Liver (tissue), 9 donors: ENCODE measurements around the gene IGDCC3. TPM values are rescaled to one million over a fixed set of nuclear protein-coding genes. Genes with fewer than 3 reads are reported as not detected.

Experiments
- DNase-seq: peaks from one replicate; pipeline ENCODE4 v3.0.0-alpha.2; 2017; ENCODE audit warnings: low spot score
- H3K27ac ChIP-seq, 2 donors: one replicate each; pipeline ENCODE4 v1.7.0; 2013; ENCODE audit warnings: inconsistent platforms in 2 of 2, low read length in 2 of 2, control low read depth in 1 of 2, low read depth in 1 of 2, mild to moderate bottlenecking in 1 of 2
- H3K27me3 ChIP-seq, 4 donors: one replicate each; pipeline versions ENCODE4 v1.6.1 to v1.7.0; 2013; ENCODE audit warnings: low read length in 3 of 4, inconsistent platforms in 1 of 4, mild to moderate bottlenecking in 1 of 4, moderate library complexity in 1 of 4; ENCODE audit not compliant: control insufficient read depth in 4 of 4, insufficient read depth in 4 of 4
- H3K36me3 ChIP-seq, 4 donors: one replicate each; pipeline versions ENCODE4 v1.6.1 to v1.7.0; 2013; ENCODE audit warnings: low read length in 3 of 4, mild to moderate bottlenecking in 3 of 4, low read depth in 1 of 4, moderate library complexity in 1 of 4; ENCODE audit not compliant: control insufficient read depth in 4 of 4, insufficient read depth in 3 of 4
- H3K4me1 ChIP-seq, 4 donors: one replicate each; pipeline versions ENCODE4 v1.6.1 to v1.7.0; 2013; ENCODE audit warnings: low read length in 3 of 4, mild to moderate bottlenecking in 3 of 4, moderate library complexity in 1 of 4; ENCODE audit not compliant: control insufficient read depth in 4 of 4, insufficient read depth in 4 of 4
- H3K4me3 ChIP-seq, 3 donors: one replicate each; pipeline versions ENCODE4 v1.6.1 to v1.7.0; 2013; ENCODE audit warnings: low read length in 3 of 3, control low read depth in 1 of 3, low read depth in 1 of 3, mild to moderate bottlenecking in 1 of 3
- H3K9ac ChIP-seq, 2 donors: one replicate each; pipeline ENCODE4 v1.7.0; 2013; ENCODE audit warnings: low read length in 2 of 2, mild to moderate bottlenecking in 2 of 2, moderate library complexity in 2 of 2, control low read depth in 1 of 2, low read depth in 1 of 2
- H3K9me3 ChIP-seq, 4 donors: one replicate each; pipeline versions ENCODE4 v1.6.1 to v1.7.0; 2013; ENCODE audit warnings: low read length in 3 of 4; ENCODE audit not compliant: control insufficient read depth in 4 of 4
- EGR1 ChIP-seq, 2 donors: IDR thresholded peaks; 2 replicates each; pipeline ENCODE4 v1.6.1; 2016 to 2018; ENCODE audit warnings: antibody characterized with exemption in 2 of 2, low read depth in 2 of 2
- FOXA1 ChIP-seq: IDR thresholded peaks from 2 replicates; pipeline ENCODE4 v1.6.1; 2016; ENCODE audit warnings: antibody characterized with exemption
- FOXA2 ChIP-seq: IDR thresholded peaks from 2 replicates; pipeline ENCODE4 v1.6.1; 2016; ENCODE audit warnings: antibody characterized with exemption
- GABPA ChIP-seq, 2 donors: IDR thresholded peaks in 1 of 2; conservative IDR thresholded peaks in 1 of 2; 2 replicates each; pipeline ENCODE4 v1.6.1; 2016; ENCODE audit warnings: antibody characterized with exemption in 2 of 2, mild to moderate bottlenecking in 1 of 2, moderate library complexity in 1 of 2
- HNF4A ChIP-seq, 2 donors: conservative IDR thresholded peaks; 2 replicates each; pipeline ENCODE4 v1.6.1; 2016; ENCODE audit warnings: antibody characterized with exemption in 2 of 2, mild to moderate bottlenecking in 2 of 2
- HNF4G ChIP-seq: IDR thresholded peaks from 2 replicates; pipeline ENCODE4 v1.6.1; 2016; ENCODE audit warnings: antibody characterized with exemption
- JUND ChIP-seq, 2 donors: IDR thresholded peaks; 2 replicates each; pipeline ENCODE4 v1.6.1; 2016; ENCODE audit warnings: antibody characterized with exemption in 2 of 2
- NR2F2 ChIP-seq: IDR thresholded peaks from 2 replicates; pipeline ENCODE4 v1.6.1; 2016; ENCODE audit warnings: antibody characterized with exemption
- RAD21 ChIP-seq, 2 donors: IDR thresholded peaks; 2 replicates each; pipeline ENCODE4 v1.6.1; 2016; ENCODE audit warnings: antibody characterized with exemption in 2 of 2, mild to moderate bottlenecking in 2 of 2
- RXRA ChIP-seq, 2 donors: IDR thresholded peaks; 2 replicates each; pipeline ENCODE4 v1.6.1; 2017 to 2018; ENCODE audit warnings: antibody characterized with exemption in 2 of 2, mild to moderate bottlenecking in 1 of 2
- SP1 ChIP-seq: IDR thresholded peaks from 2 replicates; pipeline ENCODE4 v1.6.1; 2018; ENCODE audit warnings: antibody characterized with exemption, mild to moderate bottlenecking
- TAF1 ChIP-seq: conservative IDR thresholded peaks from 2 replicates; pipeline ENCODE4 v1.6.1; 2016; ENCODE audit warnings: antibody characterized with exemption, mild to moderate bottlenecking
- YY1 ChIP-seq: IDR thresholded peaks from 2 replicates; pipeline ENCODE4 v1.6.1; 2016; ENCODE audit warnings: antibody characterized with exemption, mild to moderate bottlenecking
- WGBS: extraction: QIAGEN DNeasy Blood & Tissue Kit; methylation state at CpG from one replicate; pipeline ENCODE4 v1.1.7; 2013; 5-methylcytosine and 5-hydroxymethylcytosine counted together
- polyA plus RNA-seq, 2 donors: library from polyadenylated mRNA; stranded (reverse) in 1 of 2; unstranded in 1 of 2; fragments of 200-250 nt in 1 of 2; fragments of >200 nt in 1 of 2; fragmentation: Nextera tagmentation in 1 of 2; extraction: Ambion mirVana in 1 of 2; gene quantifications; one replicate each; pipeline versions ENCODE4 v1.2.1 to v1.2.3, GENCODE V29; 2013 to 2015
- total RNA-seq, 2 donors: library from RNA; depleted of rRNA; stranded (reverse); fragments of >200 nt; gene quantifications; one replicate each; pipeline ENCODE4 v1.2.3, GENCODE V29; 2014
- TF ChIP-seq, protein P1 (sequence below): IDR thresholded peaks from 2 replicates; pipeline ENCODE4 v1.6.1; 2016; ENCODE audit warnings: antibody characterized with exemption
- TF ChIP-seq, protein P2 (sequence below): IDR thresholded peaks from 2 replicates; pipeline ENCODE4 v1.6.1; 2016; ENCODE audit warnings: antibody characterized with exemption
- TF ChIP-seq, protein P3 (sequence below): IDR thresholded peaks from 2 replicates; pipeline ENCODE4 v1.6.1; 2016; ENCODE audit warnings: antibody characterized with exemption, mild to moderate bottlenecking
- TF ChIP-seq, protein P4 (sequence below): IDR thresholded peaks from 2 replicates; pipeline ENCODE4 v1.6.1; 2016; ENCODE audit warnings: antibody characterized with exemption
- TF ChIP-seq, protein P5 (sequence below): fragments of 150-350 bp; IDR thresholded peaks from 2 replicates; pipeline ENCODE4 v1.5.1; 2017; ENCODE audit warnings: improper control_type of control experiment, low read depth, low read length; ENCODE audit not compliant: missing input control
- donor health status: healthy.
- donor health status: healthy.
- donor health status: healthy.
- donor health status: healthy.
- donor health status: healthy.

The IGDCC3 gene
- total and polyA plus RNA-seq, 4 donors, result 1.5 TPM; not detected in 3

DNA sequence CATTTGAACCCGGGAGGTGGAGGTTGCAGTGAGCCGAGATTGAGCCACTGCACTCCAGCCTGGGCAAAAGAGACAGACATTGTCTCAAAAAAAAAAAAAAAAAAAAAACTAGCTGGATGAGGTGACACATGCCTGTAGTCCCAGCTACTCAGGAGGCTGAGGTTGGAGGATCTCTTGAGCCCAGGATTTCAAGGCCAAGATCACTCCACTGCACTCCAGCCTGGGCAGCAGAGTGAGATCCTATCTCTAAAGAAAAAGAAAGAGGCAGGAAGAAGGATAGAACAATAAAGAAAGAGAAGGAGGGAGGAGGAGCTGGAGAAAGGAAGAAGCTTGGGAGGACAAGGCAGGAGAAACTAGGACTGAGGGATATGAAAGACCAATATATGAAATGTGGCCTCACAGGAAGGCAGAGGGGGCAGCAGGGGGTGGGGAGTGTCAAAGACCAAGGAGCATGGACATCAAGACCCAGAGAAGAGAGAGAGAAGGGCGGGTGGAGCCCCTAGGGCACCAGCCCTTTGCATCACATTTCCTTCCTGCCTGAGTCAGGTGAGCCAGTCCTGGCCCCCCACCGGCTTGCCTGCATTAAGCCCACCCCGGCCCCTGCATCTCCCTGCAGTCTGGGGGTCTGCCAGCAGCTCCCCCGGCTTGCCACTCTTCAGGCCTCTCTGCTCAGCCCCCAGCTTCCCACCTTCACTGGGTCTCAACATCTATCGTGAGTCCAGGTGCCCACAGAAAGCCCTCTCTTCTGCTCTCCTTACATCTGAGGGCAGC lies 11.5 kb downstream of the IGDCC3 start:
- no peak for DNase-seq

More for the DNA sequence above, 11.5 kb downstream of the IGDCC3 start:
- H3K9ac ChIP-seq, result no peak overlapping the region
- H3K4me1 ChIP-seq, result no peaks in the 10 kb centered on the region
- no peak overlapping the region for H3K27ac ChIP-seq
- TF ChIP-seq, protein P1, sequence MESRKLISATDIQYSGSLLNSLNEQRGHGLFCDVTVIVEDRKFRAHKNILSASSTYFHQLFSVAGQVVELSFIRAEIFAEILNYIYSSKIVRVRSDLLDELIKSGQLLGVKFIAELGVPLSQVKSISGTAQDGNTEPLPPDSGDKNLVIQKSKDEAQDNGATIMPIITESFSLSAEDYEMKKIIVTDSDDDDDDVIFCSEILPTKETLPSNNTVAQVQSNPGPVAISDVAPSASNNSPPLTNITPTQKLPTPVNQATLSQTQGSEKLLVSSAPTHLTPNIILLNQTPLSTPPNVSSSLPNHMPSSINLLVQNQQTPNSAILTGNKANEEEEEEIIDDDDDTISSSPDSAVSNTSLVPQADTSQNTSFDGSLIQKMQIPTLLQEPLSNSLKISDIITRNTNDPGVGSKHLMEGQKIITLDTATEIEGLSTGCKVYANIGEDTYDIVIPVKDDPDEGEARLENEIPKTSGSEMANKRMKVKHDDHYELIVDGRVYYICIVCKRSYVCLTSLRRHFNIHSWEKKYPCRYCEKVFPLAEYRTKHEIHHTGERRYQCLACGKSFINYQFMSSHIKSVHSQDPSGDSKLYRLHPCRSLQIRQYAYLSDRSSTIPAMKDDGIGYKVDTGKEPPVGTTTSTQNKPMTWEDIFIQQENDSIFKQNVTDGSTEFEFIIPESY, result no peak
- TF ChIP-seq EGR1 (IDR thresholded peaks at IDR 0.05; ENCODE audit: low read depth in 2 of 2), result no peak
- no peak for TF ChIP-seq SP1
- TF ChIP-seq JUND (IDR thresholded peaks at IDR 0.05), result no peak
- TF ChIP-seq FOXA1, result no peak
- TF ChIP-seq YY1, result no peak
- TF ChIP-seq, protein P2, sequence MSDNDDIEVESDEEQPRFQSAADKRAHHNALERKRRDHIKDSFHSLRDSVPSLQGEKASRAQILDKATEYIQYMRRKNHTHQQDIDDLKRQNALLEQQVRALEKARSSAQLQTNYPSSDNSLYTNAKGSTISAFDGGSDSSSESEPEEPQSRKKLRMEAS, result no peak
- no peak for TF ChIP-seq HNF4A (conservative IDR thresholded peaks at IDR 0.05)
- TF ChIP-seq, protein P3, sequence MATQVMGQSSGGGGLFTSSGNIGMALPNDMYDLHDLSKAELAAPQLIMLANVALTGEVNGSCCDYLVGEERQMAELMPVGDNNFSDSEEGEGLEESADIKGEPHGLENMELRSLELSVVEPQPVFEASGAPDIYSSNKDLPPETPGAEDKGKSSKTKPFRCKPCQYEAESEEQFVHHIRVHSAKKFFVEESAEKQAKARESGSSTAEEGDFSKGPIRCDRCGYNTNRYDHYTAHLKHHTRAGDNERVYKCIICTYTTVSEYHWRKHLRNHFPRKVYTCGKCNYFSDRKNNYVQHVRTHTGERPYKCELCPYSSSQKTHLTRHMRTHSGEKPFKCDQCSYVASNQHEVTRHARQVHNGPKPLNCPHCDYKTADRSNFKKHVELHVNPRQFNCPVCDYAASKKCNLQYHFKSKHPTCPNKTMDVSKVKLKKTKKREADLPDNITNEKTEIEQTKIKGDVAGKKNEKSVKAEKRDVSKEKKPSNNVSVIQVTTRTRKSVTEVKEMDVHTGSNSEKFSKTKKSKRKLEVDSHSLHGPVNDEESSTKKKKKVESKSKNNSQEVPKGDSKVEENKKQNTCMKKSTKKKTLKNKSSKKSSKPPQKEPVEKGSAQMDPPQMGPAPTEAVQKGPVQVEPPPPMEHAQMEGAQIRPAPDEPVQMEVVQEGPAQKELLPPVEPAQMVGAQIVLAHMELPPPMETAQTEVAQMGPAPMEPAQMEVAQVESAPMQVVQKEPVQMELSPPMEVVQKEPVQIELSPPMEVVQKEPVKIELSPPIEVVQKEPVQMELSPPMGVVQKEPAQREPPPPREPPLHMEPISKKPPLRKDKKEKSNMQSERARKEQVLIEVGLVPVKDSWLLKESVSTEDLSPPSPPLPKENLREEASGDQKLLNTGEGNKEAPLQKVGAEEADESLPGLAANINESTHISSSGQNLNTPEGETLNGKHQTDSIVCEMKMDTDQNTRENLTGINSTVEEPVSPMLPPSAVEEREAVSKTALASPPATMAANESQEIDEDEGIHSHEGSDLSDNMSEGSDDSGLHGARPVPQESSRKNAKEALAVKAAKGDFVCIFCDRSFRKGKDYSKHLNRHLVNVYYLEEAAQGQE, result no peak
- TF ChIP-seq GABPA (IDR thresholded peaks at IDR 0.05 in 1 of 2, conservative IDR thresholded peaks at IDR 0.05 in 1 of 2), result no peak
- TF ChIP-seq RXRA (IDR thresholded peaks at IDR 0.05), result no peak
- no peak for TF ChIP-seq RAD21 (IDR thresholded peaks at IDR 0.05)
- TF ChIP-seq TAF1, result no peak
- TF ChIP-seq, protein P4, sequence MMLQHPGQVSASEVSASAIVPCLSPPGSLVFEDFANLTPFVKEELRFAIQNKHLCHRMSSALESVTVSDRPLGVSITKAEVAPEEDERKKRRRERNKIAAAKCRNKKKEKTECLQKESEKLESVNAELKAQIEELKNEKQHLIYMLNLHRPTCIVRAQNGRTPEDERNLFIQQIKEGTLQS, result no peak
- TF ChIP-seq FOXA2, result no peak
- TF ChIP-seq HNF4G, result no peak
- TF ChIP-seq NR2F2, result no peak
- TF ChIP-seq, protein P5, sequence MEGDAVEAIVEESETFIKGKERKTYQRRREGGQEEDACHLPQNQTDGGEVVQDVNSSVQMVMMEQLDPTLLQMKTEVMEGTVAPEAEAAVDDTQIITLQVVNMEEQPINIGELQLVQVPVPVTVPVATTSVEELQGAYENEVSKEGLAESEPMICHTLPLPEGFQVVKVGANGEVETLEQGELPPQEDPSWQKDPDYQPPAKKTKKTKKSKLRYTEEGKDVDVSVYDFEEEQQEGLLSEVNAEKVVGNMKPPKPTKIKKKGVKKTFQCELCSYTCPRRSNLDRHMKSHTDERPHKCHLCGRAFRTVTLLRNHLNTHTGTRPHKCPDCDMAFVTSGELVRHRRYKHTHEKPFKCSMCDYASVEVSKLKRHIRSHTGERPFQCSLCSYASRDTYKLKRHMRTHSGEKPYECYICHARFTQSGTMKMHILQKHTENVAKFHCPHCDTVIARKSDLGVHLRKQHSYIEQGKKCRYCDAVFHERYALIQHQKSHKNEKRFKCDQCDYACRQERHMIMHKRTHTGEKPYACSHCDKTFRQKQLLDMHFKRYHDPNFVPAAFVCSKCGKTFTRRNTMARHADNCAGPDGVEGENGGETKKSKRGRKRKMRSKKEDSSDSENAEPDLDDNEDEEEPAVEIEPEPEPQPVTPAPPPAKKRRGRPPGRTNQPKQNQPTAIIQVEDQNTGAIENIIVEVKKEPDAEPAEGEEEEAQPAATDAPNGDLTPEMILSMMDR, result no peak
- no peaks in the 10 kb centered on the region for H3K36me3 ChIP-seq
- H3K9me3 ChIP-seq, result no peaks in the 10 kb centered on the region
- H3K4me3 ChIP-seq, result no peak overlapping the region
- H3K27me3 ChIP-seq, result no peaks in the 10 kb centered on the region
- WGBS, result 94% methylated on average over 7 of the region's 7 CpGs
